Neural progenitor cell (in vitro differentiated cells): ENCODE results near the gene EPYC.

Experiments used
- EZH2 ChIP-seq: fragments of 200-600 bp; sonication (generic); IDR thresholded peaks from 2 replicates; pipeline ENCODE4 v1.6.1; 2017; ENCODE audit warnings: antibody characterized with exemption, mild to moderate bottlenecking, moderate library complexity
- TF ChIP-seq, protein P1 (sequence below): fragments of 200-600 bp; sonication (generic); IDR thresholded peaks from 2 replicates; pipeline ENCODE4 v1.5.1; 2017; ENCODE audit warnings: antibody characterized with exemption, mild to moderate bottlenecking

DNA sequence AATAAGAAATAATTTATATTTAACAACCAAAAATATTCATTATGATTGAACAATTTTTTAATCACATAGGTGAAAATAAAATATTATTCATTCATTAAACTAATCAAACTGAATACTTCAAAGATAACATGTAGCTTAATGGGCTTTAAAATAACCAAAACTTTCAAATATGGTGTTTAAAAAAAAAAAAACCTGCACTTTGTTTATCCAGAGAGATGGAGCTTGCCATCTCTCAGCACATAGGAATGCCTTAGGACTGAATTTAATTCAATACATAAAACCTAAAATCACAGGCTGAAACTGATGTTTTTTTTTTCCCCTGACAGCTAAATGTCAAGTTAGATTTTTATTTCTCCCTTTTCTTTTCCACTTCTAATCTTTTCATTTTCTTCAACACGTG lies 35.4 kb downstream of the EPYC start:
- TF ChIP-seq, protein P1, sequence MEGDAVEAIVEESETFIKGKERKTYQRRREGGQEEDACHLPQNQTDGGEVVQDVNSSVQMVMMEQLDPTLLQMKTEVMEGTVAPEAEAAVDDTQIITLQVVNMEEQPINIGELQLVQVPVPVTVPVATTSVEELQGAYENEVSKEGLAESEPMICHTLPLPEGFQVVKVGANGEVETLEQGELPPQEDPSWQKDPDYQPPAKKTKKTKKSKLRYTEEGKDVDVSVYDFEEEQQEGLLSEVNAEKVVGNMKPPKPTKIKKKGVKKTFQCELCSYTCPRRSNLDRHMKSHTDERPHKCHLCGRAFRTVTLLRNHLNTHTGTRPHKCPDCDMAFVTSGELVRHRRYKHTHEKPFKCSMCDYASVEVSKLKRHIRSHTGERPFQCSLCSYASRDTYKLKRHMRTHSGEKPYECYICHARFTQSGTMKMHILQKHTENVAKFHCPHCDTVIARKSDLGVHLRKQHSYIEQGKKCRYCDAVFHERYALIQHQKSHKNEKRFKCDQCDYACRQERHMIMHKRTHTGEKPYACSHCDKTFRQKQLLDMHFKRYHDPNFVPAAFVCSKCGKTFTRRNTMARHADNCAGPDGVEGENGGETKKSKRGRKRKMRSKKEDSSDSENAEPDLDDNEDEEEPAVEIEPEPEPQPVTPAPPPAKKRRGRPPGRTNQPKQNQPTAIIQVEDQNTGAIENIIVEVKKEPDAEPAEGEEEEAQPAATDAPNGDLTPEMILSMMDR, result no peak
- no peak for TF ChIP-seq EZH2
